ENCODE results near the gene VTI1A.
A peak's percentile ranks its signal among the peaks of the same experiment; 100 is the strongest.

Gene VTI1A

DNA sequence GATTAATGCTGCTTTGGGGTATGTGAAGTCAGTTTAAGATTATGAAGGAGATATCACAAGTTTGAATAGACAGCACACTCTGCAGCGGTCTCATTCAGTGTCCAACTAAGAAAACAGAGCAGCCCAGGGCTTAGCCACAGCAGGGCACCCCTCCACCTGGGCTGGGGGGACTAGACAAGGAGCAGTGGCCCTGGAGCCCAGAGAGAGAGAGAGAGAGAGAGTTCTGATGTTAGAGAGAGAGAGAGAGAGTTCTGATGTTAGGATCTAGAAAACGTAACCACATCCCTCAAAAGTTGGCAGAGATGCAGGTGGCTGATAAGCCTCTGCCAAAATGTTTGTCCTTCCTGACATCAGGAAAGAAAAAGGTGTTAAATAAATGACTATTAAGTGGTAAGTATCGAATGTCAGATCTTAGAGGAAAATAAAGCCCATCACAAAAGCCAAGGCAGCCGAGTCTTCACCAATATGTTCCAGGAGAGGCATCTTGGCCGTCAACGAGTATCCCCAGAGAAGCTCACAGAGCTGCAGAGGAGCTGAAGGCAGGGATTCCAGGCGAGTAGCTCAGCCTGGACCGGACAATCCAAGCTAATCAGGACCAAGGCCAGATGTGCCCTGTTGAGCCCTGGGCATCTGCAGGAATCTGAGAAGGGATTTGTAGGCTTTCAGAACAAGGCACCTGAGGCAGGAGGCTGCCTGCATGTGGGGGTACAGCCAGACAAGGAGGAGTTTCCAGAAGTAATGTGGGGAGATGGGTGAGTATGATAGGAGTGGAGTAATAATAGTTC lies 352.9 kb downstream of the VTI1A start:
- TF ChIP-seq ZNF214 (tag by site-specific recombination; IDR thresholded peaks at IDR 0.05; ENCODE audit: borderline replicate concordance) = no peak
- no peak for TF ChIP-seq ZNF704 (tag by site-specific recombination; IDR thresholded peaks at IDR 0.05)
- no peak for TF ChIP-seq ZFHX2 (tag by site-specific recombination; conservative IDR thresholded peaks at IDR 0.05)
- no peak for TF ChIP-seq ZNF174 (tag by site-specific recombination; IDR thresholded peaks at IDR 0.05)
- no peak for TF ChIP-seq ZNF26 (tag by site-specific recombination; IDR thresholded peaks at IDR 0.05)
- TF ChIP-seq, protein P1, sequence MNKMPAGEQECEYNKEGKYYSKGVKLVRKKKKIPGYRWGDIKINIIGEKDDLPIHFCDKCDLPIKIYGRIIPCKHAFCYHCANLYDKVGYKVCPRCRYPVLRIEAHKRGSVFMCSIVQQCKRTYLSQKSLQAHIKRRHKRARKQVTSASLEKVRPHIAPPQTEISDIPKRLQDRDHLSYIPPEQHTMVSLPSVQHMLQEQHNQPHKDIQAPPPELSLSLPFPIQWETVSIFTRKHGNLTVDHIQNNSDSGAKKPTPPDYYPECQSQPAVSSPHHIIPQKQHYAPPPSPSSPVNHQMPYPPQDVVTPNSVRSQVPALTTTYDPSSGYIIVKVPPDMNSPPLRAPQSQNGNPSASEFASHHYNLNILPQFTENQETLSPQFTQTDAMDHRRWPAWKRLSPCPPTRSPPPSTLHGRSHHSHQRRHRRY (tag by site-specific recombination; IDR thresholded peaks at IDR 0.05) = no peak
- peak; percentile 81 for TF ChIP-seq ZNF596 (tag by site-specific recombination; IDR thresholded peaks at IDR 0.05)
- no peak for TF ChIP-seq ZNF169 (tag by site-specific recombination; IDR thresholded peaks at IDR 0.05)
- TF ChIP-seq, protein P2, sequence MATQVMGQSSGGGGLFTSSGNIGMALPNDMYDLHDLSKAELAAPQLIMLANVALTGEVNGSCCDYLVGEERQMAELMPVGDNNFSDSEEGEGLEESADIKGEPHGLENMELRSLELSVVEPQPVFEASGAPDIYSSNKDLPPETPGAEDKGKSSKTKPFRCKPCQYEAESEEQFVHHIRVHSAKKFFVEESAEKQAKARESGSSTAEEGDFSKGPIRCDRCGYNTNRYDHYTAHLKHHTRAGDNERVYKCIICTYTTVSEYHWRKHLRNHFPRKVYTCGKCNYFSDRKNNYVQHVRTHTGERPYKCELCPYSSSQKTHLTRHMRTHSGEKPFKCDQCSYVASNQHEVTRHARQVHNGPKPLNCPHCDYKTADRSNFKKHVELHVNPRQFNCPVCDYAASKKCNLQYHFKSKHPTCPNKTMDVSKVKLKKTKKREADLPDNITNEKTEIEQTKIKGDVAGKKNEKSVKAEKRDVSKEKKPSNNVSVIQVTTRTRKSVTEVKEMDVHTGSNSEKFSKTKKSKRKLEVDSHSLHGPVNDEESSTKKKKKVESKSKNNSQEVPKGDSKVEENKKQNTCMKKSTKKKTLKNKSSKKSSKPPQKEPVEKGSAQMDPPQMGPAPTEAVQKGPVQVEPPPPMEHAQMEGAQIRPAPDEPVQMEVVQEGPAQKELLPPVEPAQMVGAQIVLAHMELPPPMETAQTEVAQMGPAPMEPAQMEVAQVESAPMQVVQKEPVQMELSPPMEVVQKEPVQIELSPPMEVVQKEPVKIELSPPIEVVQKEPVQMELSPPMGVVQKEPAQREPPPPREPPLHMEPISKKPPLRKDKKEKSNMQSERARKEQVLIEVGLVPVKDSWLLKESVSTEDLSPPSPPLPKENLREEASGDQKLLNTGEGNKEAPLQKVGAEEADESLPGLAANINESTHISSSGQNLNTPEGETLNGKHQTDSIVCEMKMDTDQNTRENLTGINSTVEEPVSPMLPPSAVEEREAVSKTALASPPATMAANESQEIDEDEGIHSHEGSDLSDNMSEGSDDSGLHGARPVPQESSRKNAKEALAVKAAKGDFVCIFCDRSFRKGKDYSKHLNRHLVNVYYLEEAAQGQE (tag by site-specific recombination; IDR thresholded peaks at IDR 0.05) = peak; percentile 52; the same call in 1 of the 2 replicates
- no peak for TF ChIP-seq ZNF37A (tag by site-specific recombination; IDR thresholded peaks at IDR 0.05)
- TF ChIP-seq GLI2 (tag by site-specific recombination; IDR thresholded peaks at IDR 0.05; ENCODE audit: borderline replicate concordance, low read depth) = no peak
- no peak for TF ChIP-seq ZNF391 (tag by site-specific recombination; IDR thresholded peaks at IDR 0.05; ENCODE audit: borderline replicate concordance, low read depth)
- no peak for TF ChIP-seq ZNF561 (tag by site-specific recombination; IDR thresholded peaks at IDR 0.05; ENCODE audit: borderline replicate concordance)
- TF ChIP-seq ZNF501 (tag by site-specific recombination; IDR thresholded peaks at IDR 0.05) = no peak
- no peak for TF ChIP-seq GLIS2 (tag by site-specific recombination; IDR thresholded peaks at IDR 0.05)
- no peak for TF ChIP-seq ZBTB8A (tag by site-specific recombination; IDR thresholded peaks at IDR 0.05)
- no peak overlapping the region for H3K27ac ChIP-seq (ENCODE audit: extremely low read depth, low read depth, low read length)
- POLR2A ChIA-PET = no interaction called here
- H3K36me3 ChIP-seq (ENCODE audit: control insufficient read depth in 2 of 2, insufficient read depth in 1 of 2, low read length in 2 of 2) = no peaks in the 10 kb centered on the region
- CTCF ChIA-PET = no interaction called here
- H3K9me3 ChIP-seq (ENCODE audit: control insufficient read depth, insufficient read depth, low read depth, low read length) = no peaks in the 10 kb centered on the region
- no peak overlapping the region for H3K4me3 ChIP-seq (ENCODE audit: low read depth, low read length)
- H3K4me1 ChIP-seq (ENCODE audit: control insufficient read depth, insufficient read depth, low read length) = no peaks in the 10 kb centered on the region

DNA sequence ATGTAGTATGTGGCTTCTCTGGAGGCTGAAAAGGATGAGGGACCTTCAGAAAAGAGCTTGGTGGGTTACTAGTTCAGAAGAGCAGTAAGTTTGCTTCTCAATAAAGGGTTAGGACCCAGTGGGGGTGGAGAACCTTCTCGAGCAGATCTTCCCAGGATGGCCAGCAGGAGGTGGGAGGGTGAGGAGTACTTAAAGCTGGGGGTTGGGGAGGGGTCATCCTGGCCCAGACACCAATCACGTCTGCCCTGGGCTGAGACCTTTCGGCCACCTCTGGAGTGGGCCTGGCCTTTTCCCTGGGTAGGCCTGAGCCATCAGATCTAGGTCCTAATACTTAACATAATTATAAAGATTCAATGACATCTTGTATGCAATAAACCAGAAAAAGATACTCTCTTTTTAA lies 354.0 kb downstream of the VTI1A start:
- Histone ChIP-seq H3K9me3 (ENCODE audit: control insufficient read depth, insufficient read depth, low read depth, low read length) (no peaks in the 10 kb centered on the region), H3K4me1 (ENCODE audit: control insufficient read depth, insufficient read depth, low read length) (no peaks in the 10 kb centered on the region), H3K4me3 (ENCODE audit: low read depth, low read length) (no peak overlapping the region), H3K27ac (ENCODE audit: extremely low read depth, low read depth, low read length) (no peak overlapping the region), H3K36me3 (ENCODE audit: control insufficient read depth in 2 of 2, insufficient read depth in 1 of 2, low read length in 2 of 2) (no peaks in the 10 kb centered on the region)
- POLR2A ChIA-PET = no interaction called here
- CTCF ChIA-PET = interaction anchor here (0.6 kb wide), 1 partner anchor 155 kb away, joined by 8 read pairs; no protein-coding TSS in a partner anchor
- no peak for TF ChIP-seq ZNF677 (tag by site-specific recombination; IDR thresholded peaks at IDR 0.05)
- TF ChIP-seq ZNF837 (tag by site-specific recombination; IDR thresholded peaks at IDR 0.05) = no peak
- TF ChIP-seq ZNF214 (tag by site-specific recombination; IDR thresholded peaks at IDR 0.05; ENCODE audit: borderline replicate concordance) = no peak
- TF ChIP-seq ZFP37 (tag by site-specific recombination; IDR thresholded peaks at IDR 0.05) = no peak
- TF ChIP-seq YY2 (tag by site-specific recombination; IDR thresholded peaks at IDR 0.05) = no peak
- no peak for TF ChIP-seq ZNF324 (tag by site-specific recombination; IDR thresholded peaks at IDR 0.05)
- no peak for TF ChIP-seq IKZF3 (tag by site-specific recombination; IDR thresholded peaks at IDR 0.05)
- TF ChIP-seq ZBTB44 (tag by site-specific recombination; IDR thresholded peaks at IDR 0.05) = no peak
- TF ChIP-seq ZNF211 (tag by site-specific recombination; IDR thresholded peaks at IDR 0.05; ENCODE audit: low read depth) = no peak
- TF ChIP-seq ZNF23 (tag by site-specific recombination; IDR thresholded peaks at IDR 0.05; ENCODE audit: borderline replicate concordance) = no peak
- no peak for TF ChIP-seq ZNF561 (tag by site-specific recombination; IDR thresholded peaks at IDR 0.05; ENCODE audit: borderline replicate concordance)
- TF ChIP-seq SCRT2 (tag by site-specific recombination; IDR thresholded peaks at IDR 0.05) = no peak
